Measurements from ENCODE around the gene EPDR1.

EPDR1 gene

DNA sequence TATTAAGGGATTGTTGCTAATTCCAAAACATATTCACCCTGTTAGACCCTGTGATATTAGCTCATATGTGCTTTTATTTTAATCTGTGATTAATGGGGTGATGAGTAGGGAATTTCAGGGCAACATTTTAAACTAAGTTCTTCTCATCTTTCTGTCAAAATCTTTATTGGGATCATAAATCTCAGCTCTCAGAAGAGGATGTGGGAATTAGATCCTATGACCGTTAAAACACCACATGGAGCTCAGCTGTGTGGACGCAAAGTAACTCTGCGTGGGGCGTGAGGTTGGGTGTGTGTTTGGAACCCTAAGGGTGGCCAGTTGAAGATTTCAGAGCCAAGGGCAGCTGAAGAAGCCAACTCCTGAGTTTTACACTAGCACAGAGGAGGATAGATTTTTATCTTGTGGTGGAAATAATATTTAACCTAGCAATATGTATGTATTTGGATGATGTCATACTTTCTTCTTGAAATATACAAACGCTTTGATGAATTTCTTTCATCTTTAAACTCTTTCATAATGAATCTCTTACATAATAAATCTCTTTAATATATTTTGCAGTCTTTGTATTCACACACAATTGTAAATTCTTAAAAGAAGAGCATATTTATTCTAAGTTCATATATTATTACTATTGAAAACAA, 64.4 kb downstream of the EPDR1 start:
- no peak for DNase-seq

DNA sequence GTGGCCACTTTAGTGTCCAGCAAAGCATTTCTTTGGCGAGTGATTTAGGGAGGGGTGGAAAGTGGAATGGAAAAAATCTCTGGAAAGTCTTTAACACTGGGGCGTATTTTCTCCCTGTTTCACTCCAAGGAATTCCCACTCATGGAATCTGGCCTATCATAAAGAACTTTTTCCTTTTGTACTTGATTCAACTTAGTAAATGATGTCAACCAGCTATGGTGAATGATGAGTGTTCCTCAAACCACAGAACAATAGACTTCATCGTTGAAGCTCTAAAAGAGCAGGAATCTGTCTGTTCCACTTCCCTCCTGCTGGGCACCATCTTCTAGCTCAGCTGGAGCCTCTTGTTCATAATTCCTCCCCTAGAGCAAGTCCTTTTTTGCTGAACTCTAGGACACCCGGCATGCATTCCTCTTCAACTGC, 66.5 kb downstream of the EPDR1 start:
- no peak for DNase-seq

DNA sequence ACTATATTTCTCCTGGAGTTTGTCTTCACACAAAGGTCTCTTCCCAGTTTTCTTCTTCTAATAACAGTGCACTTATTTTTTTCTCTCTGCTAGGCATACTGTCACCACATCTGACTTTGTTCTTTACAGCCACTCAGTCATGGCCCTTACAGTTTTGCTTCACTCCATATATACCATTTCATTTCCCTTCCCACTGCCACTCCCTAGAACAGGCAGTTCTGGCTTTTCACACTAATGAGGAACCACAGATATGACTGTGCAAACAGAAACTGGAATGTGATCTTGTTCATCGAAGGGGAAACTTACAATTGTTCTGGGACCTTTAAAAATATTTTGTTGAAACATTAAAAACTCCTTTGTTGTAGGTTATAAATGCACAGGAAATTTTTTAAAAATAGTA, 67.3 kb downstream of the EPDR1 start:
- no peak for DNase-seq

DNA sequence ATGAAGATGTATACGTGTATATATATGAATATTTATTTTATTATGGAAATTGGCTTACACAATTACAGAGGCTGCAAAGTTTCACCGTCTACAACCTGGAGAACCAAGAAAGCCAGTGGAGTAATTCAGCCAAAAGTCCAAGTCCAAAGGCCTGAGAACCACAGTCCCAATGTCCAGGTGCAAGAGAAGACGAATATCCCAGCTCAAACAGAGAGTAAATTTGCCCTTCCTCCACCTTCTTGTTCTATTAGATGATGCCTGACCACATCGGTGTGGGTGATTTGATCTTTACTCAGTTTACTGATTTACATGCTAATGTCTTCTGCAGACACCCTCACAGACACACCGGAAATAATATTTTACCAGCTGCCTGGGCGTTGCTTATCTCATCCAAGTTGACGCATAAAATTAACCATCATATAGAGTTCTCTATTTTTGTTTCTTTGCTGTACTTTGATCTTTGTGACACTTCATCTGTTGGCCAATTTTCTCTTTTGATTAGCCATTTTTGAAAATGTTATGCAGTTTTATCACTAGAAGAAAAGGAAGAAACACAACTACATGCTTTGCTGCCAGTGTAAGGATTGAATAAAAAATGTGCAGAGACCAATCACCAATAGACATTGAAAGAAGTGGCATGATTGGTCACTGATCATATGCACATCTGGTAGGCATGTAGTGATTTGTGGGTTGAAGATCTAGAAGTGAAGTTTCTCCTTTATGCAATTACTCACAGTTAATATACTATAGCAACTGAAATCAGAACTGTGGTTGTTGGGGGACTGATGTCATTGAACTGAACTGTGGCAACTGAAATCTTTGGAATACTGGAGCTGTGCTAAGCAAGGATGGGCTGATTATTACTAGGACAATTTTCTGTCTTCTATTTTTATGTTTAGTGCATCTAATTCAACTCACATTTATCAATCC, 68.5 kb downstream of the EPDR1 start:
- no peak for DNase-seq

DNA sequence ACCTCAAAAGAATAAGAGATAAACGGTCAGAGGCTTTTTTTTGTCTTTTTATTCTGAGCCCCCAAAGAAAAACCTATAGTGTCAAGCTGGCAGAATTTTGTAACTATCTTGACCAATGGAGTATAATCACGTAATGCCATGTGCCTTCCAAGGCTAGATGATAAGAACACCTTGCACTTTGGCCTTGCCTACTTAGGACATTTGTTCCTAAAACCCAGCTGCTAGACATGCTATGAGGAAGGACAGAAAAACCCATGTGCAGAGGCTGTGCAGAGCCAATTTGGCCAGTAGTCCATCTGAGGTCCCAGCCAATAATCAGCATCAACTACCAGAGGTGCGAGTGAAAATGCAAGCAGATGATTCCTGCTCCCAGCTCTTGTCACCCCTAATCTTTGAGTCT, 69.9 kb downstream of the EPDR1 start:
- DNase-seq = no peak

DNA sequence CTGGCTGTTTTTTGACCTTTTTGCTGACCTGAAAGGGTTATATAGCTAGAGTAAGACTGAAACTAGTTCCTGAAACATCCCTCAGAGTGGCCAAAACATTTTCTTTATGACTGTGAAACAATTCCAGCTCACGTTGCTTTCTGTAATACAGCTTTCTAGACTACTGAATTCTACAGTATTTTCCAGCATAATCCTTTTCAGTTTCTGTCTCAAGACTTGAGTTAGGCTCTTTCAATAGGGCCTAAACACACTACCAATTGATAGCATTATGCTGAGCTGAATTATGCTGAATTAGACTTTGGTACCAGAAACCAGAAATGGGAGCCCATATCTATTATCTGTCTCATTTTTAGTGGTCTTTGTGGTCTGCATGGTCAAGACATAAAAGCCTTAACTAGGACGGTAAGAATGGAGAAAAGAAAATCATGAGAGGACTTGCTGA, 72.6 kb downstream of the EPDR1 start:
- no peak for DNase-seq

DNA sequence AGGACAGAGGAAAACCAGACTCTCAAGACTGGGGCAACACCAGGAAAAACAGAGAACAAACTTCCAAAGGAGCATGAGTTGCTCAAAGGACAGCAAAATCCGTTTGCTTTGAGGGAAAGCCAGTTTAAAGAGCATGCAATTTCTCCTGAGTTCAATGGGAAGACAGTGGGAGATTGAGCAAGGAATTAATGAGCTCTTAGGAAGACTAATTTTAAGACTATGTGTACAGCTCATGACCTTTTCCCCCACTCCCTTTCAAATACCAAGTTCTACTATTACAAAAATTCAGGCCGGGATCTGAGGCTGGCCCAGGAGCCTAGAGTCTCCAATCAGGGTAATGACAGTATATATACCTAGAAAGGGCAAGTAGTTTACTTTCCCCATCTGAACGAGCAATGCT, 79.2 kb downstream of the EPDR1 start:
- no peak for DNase-seq

DNA sequence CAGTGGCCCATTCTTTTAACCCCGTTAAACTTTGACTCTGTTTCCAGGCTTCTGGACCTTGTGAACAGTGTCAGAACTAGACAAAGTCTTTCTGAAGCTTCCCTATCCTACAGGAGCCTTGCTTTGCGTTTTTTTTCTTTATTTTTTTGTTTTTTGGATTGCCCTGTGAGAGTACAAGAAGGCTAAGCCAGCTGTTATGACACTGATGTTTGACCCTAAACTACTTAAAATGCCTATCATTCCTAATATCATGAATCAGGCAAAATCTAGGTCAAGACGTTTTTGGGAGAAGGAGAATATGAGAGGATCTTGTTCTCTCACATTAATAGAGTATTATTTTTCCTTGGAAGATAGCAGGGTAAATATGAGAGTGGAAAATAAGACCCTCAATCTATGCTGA, 79.8 kb downstream of the EPDR1 start:
- DNase-seq = no peak
